Bronchial epithelial cell (primary cell): Measurements from ENCODE around the gene HJV. TPM values are rescaled to one million over a fixed set of nuclear protein-coding genes. Genes with fewer than 3 reads are reported as not detected.
"Not testable (repeated sequence)": the region's sequence is repeated elsewhere in the genome, so short reads cannot be mapped to it uniquely, and the experiment has no call there.

Source experiments
- DNase-seq: peaks from one replicate; pipeline ENCODE4 v3.0.0-alpha.2; 2010; ENCODE audit warnings: low read depth
- FAIRE-seq: peaks from 2 replicates; lab custom pipeline; 2011; peaks lifted over from hg19 to GRCh38; lab: Jason Lieb, UNC
- H3K27me3 ChIP-seq: 2 replicates; pipeline ENCODE4 v1.5.1; 2011; ENCODE audit warnings: low read length; ENCODE audit not compliant: control insufficient read depth, insufficient read depth
- H3K36me3 ChIP-seq: 2 replicates; pipeline ENCODE4 v1.5.1; 2011; ENCODE audit warnings: low read length; ENCODE audit not compliant: control insufficient read depth, insufficient read depth
- H3K4me3 ChIP-seq: 2 replicates; pipeline ENCODE4 v1.5.1; 2011; ENCODE audit warnings: mild to moderate bottlenecking, low read depth, low read length, control low read depth
- total RNA-seq: library from RNA; depleted of rRNA; stranded (reverse); fragments of >200 nt; gene quantifications from 2 replicates; pipeline ENCODE4 v1.2.1, GENCODE V29; 2014
- TF ChIP-seq, protein P1 (sequence below): IDR thresholded peaks from 2 replicates; pipeline ENCODE4 v1.5.1; 2011; ENCODE audit warnings: mild to moderate bottlenecking, moderate library complexity, low read length, control low read depth, inconsistent platforms; ENCODE audit not compliant: insufficient read depth, severe bottlenecking

HJV gene
- total RNA-seq, 1 donor from 2014 or later = not detected

GRCh38 chr1:146032631-146033219 lies 11.2 kb upstream of the HJV start:
- TF ChIP-seq, protein P1, sequence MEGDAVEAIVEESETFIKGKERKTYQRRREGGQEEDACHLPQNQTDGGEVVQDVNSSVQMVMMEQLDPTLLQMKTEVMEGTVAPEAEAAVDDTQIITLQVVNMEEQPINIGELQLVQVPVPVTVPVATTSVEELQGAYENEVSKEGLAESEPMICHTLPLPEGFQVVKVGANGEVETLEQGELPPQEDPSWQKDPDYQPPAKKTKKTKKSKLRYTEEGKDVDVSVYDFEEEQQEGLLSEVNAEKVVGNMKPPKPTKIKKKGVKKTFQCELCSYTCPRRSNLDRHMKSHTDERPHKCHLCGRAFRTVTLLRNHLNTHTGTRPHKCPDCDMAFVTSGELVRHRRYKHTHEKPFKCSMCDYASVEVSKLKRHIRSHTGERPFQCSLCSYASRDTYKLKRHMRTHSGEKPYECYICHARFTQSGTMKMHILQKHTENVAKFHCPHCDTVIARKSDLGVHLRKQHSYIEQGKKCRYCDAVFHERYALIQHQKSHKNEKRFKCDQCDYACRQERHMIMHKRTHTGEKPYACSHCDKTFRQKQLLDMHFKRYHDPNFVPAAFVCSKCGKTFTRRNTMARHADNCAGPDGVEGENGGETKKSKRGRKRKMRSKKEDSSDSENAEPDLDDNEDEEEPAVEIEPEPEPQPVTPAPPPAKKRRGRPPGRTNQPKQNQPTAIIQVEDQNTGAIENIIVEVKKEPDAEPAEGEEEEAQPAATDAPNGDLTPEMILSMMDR = peak; percentile 42
- Histone ChIP-seq H3K27me3 (no peaks in the 10 kb centered on the region), H3K36me3 (no peaks in the 10 kb centered on the region), H3K4me3 (no peak overlapping the region)
- FAIRE-seq = no peak
- peak; percentile 59 for DNase-seq

DNA sequence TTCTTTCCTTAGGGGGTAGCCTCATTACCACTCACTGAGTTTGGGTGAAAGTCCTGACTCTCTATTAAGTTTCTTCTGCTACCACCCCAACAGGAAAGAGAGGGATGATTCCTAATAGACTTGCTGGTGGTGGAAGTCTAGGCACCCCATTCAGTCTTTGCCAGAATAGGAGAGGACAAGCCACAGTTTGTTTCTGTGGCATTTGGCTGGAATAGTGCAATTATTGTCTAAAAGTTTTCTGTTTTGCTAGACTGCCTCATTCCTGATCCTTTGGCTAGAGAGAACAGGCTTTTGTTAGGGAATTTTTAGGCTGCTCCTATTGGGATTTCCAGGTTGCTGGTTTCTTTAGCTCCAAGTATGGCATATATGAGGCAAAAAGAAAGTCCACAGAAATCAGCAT lies 9.9 kb upstream of the HJV start:
- no peak for FAIRE-seq

DNA sequence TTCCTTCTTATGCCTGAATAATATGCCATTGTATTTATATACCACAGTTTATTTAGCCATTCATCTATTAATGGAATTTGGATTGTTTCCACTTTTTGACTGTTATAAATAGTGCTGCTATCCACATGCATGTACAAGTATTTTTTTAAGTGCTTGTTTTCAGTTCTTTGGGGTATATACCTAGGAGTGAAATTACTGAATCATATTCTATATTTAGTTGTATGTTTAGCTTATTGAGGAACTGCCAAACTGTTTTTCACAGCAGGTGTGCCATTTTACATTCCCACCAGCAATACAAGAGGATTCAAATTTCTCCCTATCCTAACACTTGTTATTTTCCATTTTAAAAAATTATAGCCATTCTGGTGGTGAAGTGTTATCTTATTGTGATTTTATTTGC lies 7.6 kb upstream of the HJV start:
- H3K36me3 ChIP-seq = no peaks in the 10 kb centered on the region
- H3K4me3 ChIP-seq = no peak overlapping the region
- TF ChIP-seq, protein P1 = no peak
- FAIRE-seq = no peak
- H3K27me3 ChIP-seq = no peaks in the 10 kb centered on the region
- DNase-seq = no peak

More for the DNA sequence above, 9.9 kb upstream of the HJV start:
- TF ChIP-seq, protein P1 = no peak
- H3K27me3 ChIP-seq = no peaks in the 10 kb centered on the region
- DNase-seq = no peak
- no peaks in the 10 kb centered on the region for H3K36me3 ChIP-seq
- no peak overlapping the region for H3K4me3 ChIP-seq

- H3K36me3 ChIP-seq, FAIRE-seq, H3K4me3 ChIP-seq, DNase-seq, H3K27me3 ChIP-seq: not testable (repeated sequence)
Measured at GRCh38 chr1:146026650-146027049, 5.1 kb upstream of the HJV start.

DNA sequence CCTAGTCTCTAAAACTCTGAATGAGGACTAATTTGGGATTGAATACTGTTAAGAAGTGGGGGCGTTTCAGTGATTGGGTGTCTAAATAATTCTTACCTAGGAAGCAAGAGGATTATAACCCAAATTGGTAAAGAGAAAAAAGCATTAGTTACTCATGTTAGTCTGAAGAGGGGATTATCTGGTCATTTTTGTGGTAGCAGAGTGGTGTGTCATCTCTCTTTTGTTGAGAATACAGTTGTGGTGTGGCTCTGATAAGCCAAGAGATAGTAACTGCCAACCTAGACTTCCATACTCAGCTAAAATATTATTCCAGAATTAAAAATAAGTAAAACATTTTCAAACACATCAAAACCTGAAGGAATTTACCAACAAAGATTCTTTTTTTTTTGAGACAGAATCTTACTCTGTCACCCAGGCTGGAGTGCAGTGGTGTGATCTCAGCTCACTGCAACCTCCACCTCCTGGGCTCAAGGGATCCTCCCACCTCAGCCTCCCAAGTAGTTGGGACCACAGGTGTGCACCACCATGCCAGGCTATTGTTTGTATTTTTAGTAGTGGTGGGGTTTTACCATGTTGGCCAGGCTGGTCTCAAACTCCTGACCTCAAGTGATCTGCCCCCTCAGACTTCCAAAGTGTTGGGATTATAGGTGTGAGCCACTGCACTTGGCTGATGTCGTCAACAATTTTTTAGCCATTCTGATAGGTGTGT lies 4.4 kb upstream of the HJV start:
- not testable (repeated sequence) for H3K4me3 ChIP-seq, FAIRE-seq, H3K36me3 ChIP-seq, DNase-seq, H3K27me3 ChIP-seq

GRCh38 chr1:146022403-146023127 lies 1.0 kb upstream of the HJV start:
- no peak for FAIRE-seq
- TF ChIP-seq, protein P1 = no peak
- H3K27me3 ChIP-seq = peaks cover 23% of the 10 kb centered on the region
- H3K4me3 ChIP-seq = no peak overlapping the region
- H3K36me3 ChIP-seq = no peaks in the 10 kb centered on the region
- no peak for DNase-seq
